Peyer's patch (tissue), 4 donors: ENCODE measurements around the gene IL11RA. TPM values are rescaled to one million over a fixed set of nuclear protein-coding genes. Genes with fewer than 3 reads are reported as not detected.
A peak's percentile ranks its signal among the peaks of the same experiment; 100 is the strongest.

ENCODE experiments used
- DNase-seq, 3 donors: peaks; one replicate each; pipeline ENCODE4 v3.0.0-alpha.2; 2017 to 2019
- H3K27ac ChIP-seq, 4 donors: fragments of 200-600 bp; sonication (generic); one replicate each; pipeline ENCODE4 v1.5.1; 2016 to 2019
- H3K27me3 ChIP-seq, 2 donors: fragments of 200-600 bp; sonication (generic); one replicate each; pipeline ENCODE4 v1.5.1; 2019
- H3K36me3 ChIP-seq, 3 donors: fragments of 200-600 bp; sonication (generic); one replicate each; pipeline ENCODE4 v1.5.1; 2016 to 2019
- H3K4me1 ChIP-seq, 4 donors: fragments of 200-600 bp; sonication (generic); one replicate each; pipeline ENCODE4 v1.5.1; 2016 to 2019
- H3K4me3 ChIP-seq, 4 donors: fragments of 200-600 bp; sonication (generic); 1 replicate in 3 of 4; 2 replicates in 1 of 4; pipeline ENCODE4 v1.5.1; 2016 to 2019; ENCODE audit warnings: mild to moderate bottlenecking in 1 of 4
- H3K9me3 ChIP-seq, 4 donors: fragments of 200-600 bp; sonication (generic); one replicate each; pipeline ENCODE4 v1.5.1; 2016 to 2019; ENCODE audit warnings: mild to moderate bottlenecking in 1 of 4
- CTCF ChIP-seq, 6 experiments: fragments of 450-650 bp in 4 of 6; fragments of 200-600 bp in 2 of 6; sonication (generic) in 1 of 6; IDR thresholded peaks; one replicate each; pipeline ENCODE4 v1.5.1; 2017 to 2019; ENCODE audit warnings: antibody characterized with exemption in 6 of 6, mild to moderate bottlenecking in 3 of 6, moderate library complexity in 1 of 6
- POLR2A ChIP-seq, 2 donors: fragments of 450-650 bp; IDR thresholded peaks; one replicate each; pipeline ENCODE4 v1.5.1; 2017; ENCODE audit warnings: antibody characterized with exemption in 2 of 2, mild to moderate bottlenecking in 2 of 2, moderate library complexity in 2 of 2
- total RNA-seq, 4 donors: library from RNA; depleted of rRNA; stranded (reverse); fragments of >200 nt; gene quantifications; one replicate each; pipeline ENCODE4 v1.1.0, GENCODE V29; 2016

IL11RA gene
- total RNA-seq, 4 donors from 2014 or later, result 37.8 to 98.3 (median 58.0) TPM

GRCh38 chr9:34693560-34693959, 41.6 kb downstream of the IL11RA start:
- Histone ChIP-seq H3K27me3 (no peaks in the 10 kb centered on the region), H3K36me3 (no peaks in the 10 kb centered on the region), H3K4me1 (peaks cover 0 to 5% (median 0%) of the 10 kb centered on the region in 4 donors), H3K27ac (no peak overlapping the region), H3K9me3 (no peaks in the 10 kb centered on the region), H3K4me3 (no peak overlapping the region)
- DNase-seq, result no peak
- TF ChIP-seq POLR2A (IDR thresholded peaks at IDR 0.05) (no peak), CTCF (IDR thresholded peaks at IDR 0.05) (no peak)

- H3K36me3 ChIP-seq, result no peaks in the 10 kb centered on the region
- TF ChIP-seq CTCF (IDR thresholded peaks at IDR 0.05) (no peak), POLR2A (IDR thresholded peaks at IDR 0.05) (no peak)
- H3K27ac ChIP-seq, result no peak overlapping the region
- H3K4me3 ChIP-seq, result no peak overlapping the region
- DNase-seq, result no peak
- H3K27me3 ChIP-seq, result no peaks in the 10 kb centered on the region
- peaks cover 0 to 5% (median 0%) of the 10 kb centered on the region in 4 donors for H3K4me1 ChIP-seq
- H3K9me3 ChIP-seq, result no peaks in the 10 kb centered on the region
These were observed 42.8 kb downstream of the IL11RA start for GRCh38 chr9:34694811-34695210.

GRCh38 chr9:34701023-34701768, 49.2 kb downstream of the IL11RA start:
- Histone ChIP-seq H3K27me3 (no peaks in the 10 kb centered on the region), H3K27ac (peak overlapping the region; percentile 66 to 83 (median 72)), H3K9me3 (no peaks in the 10 kb centered on the region), H3K4me3 (peak overlapping the region; percentile 62 to 81 (median 65)), H3K4me1 (no peaks in the 10 kb centered on the region), H3K36me3 (no peaks in the 10 kb centered on the region)
- no peak for TF ChIP-seq POLR2A (IDR thresholded peaks at IDR 0.05)
- peak; percentile 59 to 89 (median 84) for TF ChIP-seq CTCF (IDR thresholded peaks at IDR 0.05)
- peak; percentile 75 to 87 (median 83) for DNase-seq

- Histone ChIP-seq H3K27ac (peak overlapping the region; percentile 66 to 83 (median 72)), H3K9me3 (no peaks in the 10 kb centered on the region), H3K27me3 (no peaks in the 10 kb centered on the region), H3K4me1 (no peaks in the 10 kb centered on the region), H3K4me3 (peak overlapping the region; percentile 62 to 81 (median 65)), H3K36me3 (no peaks in the 10 kb centered on the region)
- peak; percentile 89 to 99 (median 96) for TF ChIP-seq CTCF (IDR thresholded peaks at IDR 0.05)
- no peak for TF ChIP-seq POLR2A (IDR thresholded peaks at IDR 0.05)
- peak; percentile 79 to 94 (median 92) for DNase-seq
These were observed 50.1 kb downstream of the IL11RA start for GRCh38 chr9:34701769-34702736.

GRCh38 chr9:34707130-34707529, 55.1 kb downstream of the IL11RA start:
- Histone ChIP-seq H3K4me1 (no peaks in the 10 kb centered on the region), H3K9me3 (no peaks in the 10 kb centered on the region), H3K27me3 (no peaks in the 10 kb centered on the region), H3K36me3 (no peaks in the 10 kb centered on the region), H3K4me3 (no peak overlapping the region), H3K27ac (no peak overlapping the region)
- TF ChIP-seq CTCF (IDR thresholded peaks at IDR 0.05) (no peak), POLR2A (IDR thresholded peaks at IDR 0.05) (no peak)
- no peak for DNase-seq
